ENCODE data around the gene LAMP5.

- no peak for TF ChIP-seq CTCF (conservative IDR thresholded peaks at IDR 0.05)
- TF ChIP-seq ZFX (IDR thresholded peaks at IDR 0.05) = no peak
Measured at GRCh38 chr20:9491324-9491723, 23.1 kb upstream of the LAMP5 start.

Data from C4-2B (cell line).